ENCODE results near the gene PLD5. TPM values are rescaled to one million over a fixed set of nuclear protein-coding genes. Genes with fewer than 3 reads are reported as not detected.
"Not testable (repeated sequence)": the region's sequence is repeated elsewhere in the genome, so short reads cannot be mapped to it uniquely, and the experiment has no call there.

Gene PLD5
- total and polyA plus RNA-seq, 7 donors = 0.15 to 1.5 (median 0.83) TPM; not detected in 2

GRCh38 chr1:242128951-242129502 is 395.5 kb downstream of the PLD5 start:
- no peaks in the 10 kb centered on the region for H3K36me3 ChIP-seq
- DNase-seq = no peak
- no peaks in the 10 kb centered on the region for H3K27me3 ChIP-seq
- no peaks in the 10 kb centered on the region for H3K4me1 ChIP-seq
- no peak overlapping the region for H3K27ac ChIP-seq
- no peaks in the 10 kb centered on the region for H3K9me3 ChIP-seq
- no peak overlapping the region for H3K4me3 ChIP-seq
- TF ChIP-seq, protein P1, sequence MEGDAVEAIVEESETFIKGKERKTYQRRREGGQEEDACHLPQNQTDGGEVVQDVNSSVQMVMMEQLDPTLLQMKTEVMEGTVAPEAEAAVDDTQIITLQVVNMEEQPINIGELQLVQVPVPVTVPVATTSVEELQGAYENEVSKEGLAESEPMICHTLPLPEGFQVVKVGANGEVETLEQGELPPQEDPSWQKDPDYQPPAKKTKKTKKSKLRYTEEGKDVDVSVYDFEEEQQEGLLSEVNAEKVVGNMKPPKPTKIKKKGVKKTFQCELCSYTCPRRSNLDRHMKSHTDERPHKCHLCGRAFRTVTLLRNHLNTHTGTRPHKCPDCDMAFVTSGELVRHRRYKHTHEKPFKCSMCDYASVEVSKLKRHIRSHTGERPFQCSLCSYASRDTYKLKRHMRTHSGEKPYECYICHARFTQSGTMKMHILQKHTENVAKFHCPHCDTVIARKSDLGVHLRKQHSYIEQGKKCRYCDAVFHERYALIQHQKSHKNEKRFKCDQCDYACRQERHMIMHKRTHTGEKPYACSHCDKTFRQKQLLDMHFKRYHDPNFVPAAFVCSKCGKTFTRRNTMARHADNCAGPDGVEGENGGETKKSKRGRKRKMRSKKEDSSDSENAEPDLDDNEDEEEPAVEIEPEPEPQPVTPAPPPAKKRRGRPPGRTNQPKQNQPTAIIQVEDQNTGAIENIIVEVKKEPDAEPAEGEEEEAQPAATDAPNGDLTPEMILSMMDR (IDR thresholded peaks at IDR 0.05) = no peak
- TF ChIP-seq EP300 (IDR thresholded peaks at IDR 0.05) (no peak), POLR2AphosphoS5 (IDR thresholded peaks at IDR 0.05) (no peak), POLR2A (IDR thresholded peaks at IDR 0.05) (no peak)
- intact Hi-C loops (cut with DNase I) = no loop called here
- WGBS, 2 donors = 66 to 73% methylated on average over 8 of the region's 8 CpGs

- no peak for DNase-seq
- intact Hi-C loops (cut with DNase I) = no loop called here
- Histone ChIP-seq H3K4me1 (no peaks in the 10 kb centered on the region), H3K27ac (no peak overlapping the region), H3K9me3 (no peaks in the 10 kb centered on the region), H3K36me3 (no peaks in the 10 kb centered on the region), H3K27me3 (no peaks in the 10 kb centered on the region), H3K4me3 (no peak overlapping the region)
- TF ChIP-seq, protein P1 (IDR thresholded peaks at IDR 0.05) = no peak
- WGBS, 2 donors = 33 to 53% methylated on average over 2 of the region's 2 CpGs
Observed at GRCh38 chr1:242120432-242120831, 404.1 kb downstream of the PLD5 start.

GRCh38 chr1:242100921-242101320 is 423.6 kb downstream of the PLD5 start:
- intact Hi-C loops (cut with DNase I) = no loop called here
- Histone ChIP-seq H3K36me3 (no peaks in the 10 kb centered on the region), H3K27ac (no peak overlapping the region), H3K4me1 (no peaks in the 10 kb centered on the region), H3K4me3 (no peak overlapping the region), H3K27me3 (no peaks in the 10 kb centered on the region), H3K9me3 (no peaks in the 10 kb centered on the region)
- no peak for TF ChIP-seq POLR2AphosphoS5 (IDR thresholded peaks at IDR 0.05)
- TF ChIP-seq, protein P1 (IDR thresholded peaks at IDR 0.05) = no peak
- TF ChIP-seq EP300 (IDR thresholded peaks at IDR 0.05) = no peak
- no peak for TF ChIP-seq POLR2A (IDR thresholded peaks at IDR 0.05)
- no peak for DNase-seq
- 69 to 80% methylated on average over 4 of the region's 4 CpGs for WGBS, 2 donors

DNA sequence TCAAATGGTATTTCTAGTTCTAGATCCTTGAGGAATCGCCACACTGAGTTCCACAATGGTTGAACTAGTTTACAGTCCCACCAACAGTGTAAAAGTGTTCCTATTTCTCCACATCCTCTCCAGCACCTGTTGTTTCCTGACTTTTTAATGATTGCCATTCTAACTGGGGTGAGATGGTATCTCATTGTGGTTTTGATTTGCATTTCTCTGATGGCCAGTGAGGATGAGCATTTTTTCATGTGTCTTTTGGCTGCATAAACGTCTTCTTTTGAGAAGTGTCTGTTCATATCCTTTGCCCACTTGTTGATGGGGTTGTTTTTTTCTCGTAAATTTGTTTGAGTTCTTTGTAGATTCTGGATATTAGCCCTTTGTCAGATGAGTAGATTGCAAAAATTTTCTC is 427.2 kb downstream of the PLD5 start:
- H3K27ac ChIP-seq; H3K4me3 ChIP-seq; H3K27me3 ChIP-seq; H3K9me3 ChIP-seq; H3K36me3 ChIP-seq; intact Hi-C loops (cut with DNase I); H3K4me1 ChIP-seq; DNase-seq: not testable (repeated sequence)
- WGBS, 2 donors = 76 to 78% methylated on average over 3 of the region's 3 CpGs

DNA sequence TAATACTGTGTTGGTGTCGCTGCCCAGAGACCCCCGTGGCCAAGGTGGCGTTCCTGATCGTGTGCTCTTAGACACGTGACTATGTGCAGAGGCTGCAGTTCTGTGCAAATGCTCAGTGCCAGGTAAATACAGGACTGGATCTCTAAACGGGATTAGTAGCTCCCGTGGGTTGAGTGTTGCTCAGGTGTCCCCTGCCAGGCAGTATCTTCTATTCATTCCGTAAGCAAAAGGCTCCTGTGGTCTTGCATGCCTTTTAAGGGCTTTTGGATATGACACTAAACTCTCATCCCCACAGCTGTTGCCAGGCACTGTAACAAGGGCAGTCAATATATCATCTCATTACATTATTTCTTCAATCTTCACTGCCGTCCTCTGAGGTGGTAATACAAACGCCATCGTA is 431.4 kb downstream of the PLD5 start:
- H3K4me3 ChIP-seq = no peak overlapping the region
- H3K36me3 ChIP-seq = no peaks in the 10 kb centered on the region
- H3K27ac ChIP-seq = no peak overlapping the region
- H3K9me3 ChIP-seq = no peaks in the 10 kb centered on the region
- no peaks in the 10 kb centered on the region for H3K4me1 ChIP-seq
- 71 to 80% methylated on average over 11 of the region's 11 CpGs for WGBS, 2 donors
- H3K27me3 ChIP-seq = no peaks in the 10 kb centered on the region
- TF ChIP-seq EP300 (IDR thresholded peaks at IDR 0.05) = no peak
- TF ChIP-seq POLR2A (IDR thresholded peaks at IDR 0.05) = no peak
- no peak for TF ChIP-seq POLR2AphosphoS5 (IDR thresholded peaks at IDR 0.05)
- TF ChIP-seq, protein P1 (IDR thresholded peaks at IDR 0.05) = no peak
- intact Hi-C loops (cut with DNase I) = no loop called here
- no peak for DNase-seq
